Endodermal cell (in vitro differentiated cells): Measurements from ENCODE around the gene KREMEN1. TPM values are rescaled to one million over a fixed set of nuclear protein-coding genes. Genes with fewer than 3 reads are reported as not detected.

Experiments used
- DNase-seq: peaks from one replicate; pipeline ENCODE4 v3.0.0-alpha.2; 2017
- H3K27ac ChIP-seq: 2 replicates; pipeline ENCODE4 v1.5.1; 2013; ENCODE audit warnings: mild to moderate bottlenecking, low read depth, low read length, moderate library complexity
- H3K27me3 ChIP-seq: 2 replicates; pipeline ENCODE4 v1.6.1; 2013; ENCODE audit warnings: mild to moderate bottlenecking, low read length, moderate library complexity; ENCODE audit not compliant: insufficient read depth, control insufficient read depth, poor library complexity, severe bottlenecking
- H3K36me3 ChIP-seq: 2 replicates; pipeline ENCODE4 v1.7.0; 2013; ENCODE audit warnings: mild to moderate bottlenecking, low read length, moderate library complexity; ENCODE audit not compliant: control insufficient read depth, insufficient read depth
- H3K4me1 ChIP-seq: one replicate; pipeline ENCODE4 v1.7.0; 2013; ENCODE audit warnings: low read length; ENCODE audit not compliant: control insufficient read depth, insufficient read depth
- H3K4me3 ChIP-seq: 2 replicates; pipeline ENCODE4 v1.5.1; 2013; ENCODE audit warnings: mild to moderate bottlenecking, low read length, moderate library complexity
- H3K9ac ChIP-seq: 2 replicates; pipeline ENCODE4 v1.6.1; 2013; ENCODE audit warnings: mild to moderate bottlenecking, low read length, moderate library complexity; ENCODE audit not compliant: poor library complexity, severe bottlenecking; ENCODE audit errors: extremely low read depth
- H3K9me3 ChIP-seq: 2 replicates; pipeline ENCODE4 v1.6.1; 2013; ENCODE audit warnings: mild to moderate bottlenecking, low read length, moderate library complexity; ENCODE audit not compliant: control insufficient read depth
- H3K27ac Mint-ChIP-seq: 2 replicates; pipeline ENCODE4 v1.8.0; 2020; ENCODE audit warnings: mixed read lengths
- H3K27me3 Mint-ChIP-seq: 2 replicates; pipeline ENCODE4 v1.8.0; 2021; ENCODE audit warnings: mild to moderate bottlenecking, mixed read lengths; ENCODE audit not compliant: insufficient read depth
- H3K36me3 Mint-ChIP-seq: 2 replicates; pipeline ENCODE4 v1.8.0; 2020; ENCODE audit warnings: low read depth, mixed read lengths
- H3K4me1 Mint-ChIP-seq: 2 replicates; pipeline ENCODE4 v1.8.0; 2020; ENCODE audit warnings: mixed read lengths
- H3K4me3 Mint-ChIP-seq: 2 replicates; pipeline ENCODE4 v1.8.0; 2020; ENCODE audit warnings: mild to moderate bottlenecking, moderate library complexity, mixed read lengths
- H3K9me3 Mint-ChIP-seq: 2 replicates; pipeline ENCODE4 v1.8.0; 2020; ENCODE audit warnings: mild to moderate bottlenecking, mixed read lengths
- WGBS, 2 experiments: methylation state at CpG; one replicate each; pipeline versions ENCODE4 v1.1.5 to v1.1.7; 2013; ENCODE audit warnings: missing lambda C conversion rate in 2 of 2, mixed read lengths in 1 of 2; ENCODE audit not compliant: insufficient coverage in 1 of 2, insufficient read length in 1 of 2; 5-methylcytosine and 5-hydroxymethylcytosine counted together
- total RNA-seq, 2 donors: library from RNA; stranded (reverse); fragmentation: NEBNext Ultra II Directional in 1 of 2; extraction: Animal tissue kit (Norgen Biotek cat#: 25700) in 1 of 2; gene quantifications; 2 replicates in 1 of 2; 3 replicates in 1 of 2; pipeline ENCODE4 v1.2.1, GENCODE V29; 2021
- TF ChIP-seq, protein P1 (sequence below): fragments of 200-600 bp; sonication (generic); conservative IDR thresholded peaks from 2 replicates; pipeline ENCODE4 v1.5.0; 2021; ENCODE audit warnings: antibody characterized with exemption, mild to moderate bottlenecking

Gene KREMEN1
- total RNA-seq, 2 donors from 2014 or later = 6.2 to 7.5 TPM

DNA sequence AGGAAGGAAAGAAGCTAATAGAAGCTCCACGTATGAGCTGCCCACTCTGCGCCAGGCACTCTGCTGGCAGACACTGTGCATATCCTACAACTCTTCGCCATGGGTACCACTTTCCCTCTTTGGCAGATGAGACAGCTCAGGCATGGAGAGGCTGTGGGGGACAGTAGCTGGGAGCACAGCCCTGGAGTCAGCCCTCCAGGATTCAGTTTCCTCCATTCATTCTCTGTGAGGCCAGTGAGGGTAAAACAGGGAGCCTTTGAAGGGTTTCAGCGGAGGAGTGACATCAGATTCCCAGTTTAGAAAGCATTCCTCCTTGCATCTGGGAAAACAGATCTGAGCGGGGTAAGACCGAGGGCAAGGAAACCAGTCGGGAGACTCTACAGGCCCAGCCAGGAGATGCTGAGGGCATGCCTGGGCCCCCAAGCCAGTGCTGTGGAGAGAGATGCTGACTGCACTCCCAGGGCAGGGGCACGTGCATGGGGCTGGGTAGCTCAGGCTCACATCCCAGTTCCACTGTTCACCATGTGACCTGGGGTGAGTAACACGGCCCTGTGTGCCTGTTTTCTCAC is 74.6 kb downstream of the KREMEN1 start:
- peaks cover 6% of the 10 kb centered on the region for H3K4me1 ChIP-seq
- H3K27me3 ChIP-seq = no peaks in the 10 kb centered on the region
- DNase-seq = no peak
- H3K9ac ChIP-seq = no peak overlapping the region
- H3K4me3 Mint-ChIP-seq = no peak overlapping the region
- H3K4me3 ChIP-seq = no peak overlapping the region
- H3K27ac ChIP-seq = no peak overlapping the region
- no peaks in the 10 kb centered on the region for H3K27me3 Mint-ChIP-seq
- peaks cover 17% of the 10 kb centered on the region for H3K4me1 Mint-ChIP-seq
- WGBS, 2 experiments = 91 to 98% methylated on average over 6 to 9 of the region's 9 CpGs
- H3K36me3 ChIP-seq = no peaks in the 10 kb centered on the region
- no peaks in the 10 kb centered on the region for H3K9me3 ChIP-seq
- H3K27ac Mint-ChIP-seq = no peak overlapping the region
- no peaks in the 10 kb centered on the region for H3K9me3 Mint-ChIP-seq
- H3K36me3 Mint-ChIP-seq = peaks cover 6% of the 10 kb centered on the region
- TF ChIP-seq, protein P1, sequence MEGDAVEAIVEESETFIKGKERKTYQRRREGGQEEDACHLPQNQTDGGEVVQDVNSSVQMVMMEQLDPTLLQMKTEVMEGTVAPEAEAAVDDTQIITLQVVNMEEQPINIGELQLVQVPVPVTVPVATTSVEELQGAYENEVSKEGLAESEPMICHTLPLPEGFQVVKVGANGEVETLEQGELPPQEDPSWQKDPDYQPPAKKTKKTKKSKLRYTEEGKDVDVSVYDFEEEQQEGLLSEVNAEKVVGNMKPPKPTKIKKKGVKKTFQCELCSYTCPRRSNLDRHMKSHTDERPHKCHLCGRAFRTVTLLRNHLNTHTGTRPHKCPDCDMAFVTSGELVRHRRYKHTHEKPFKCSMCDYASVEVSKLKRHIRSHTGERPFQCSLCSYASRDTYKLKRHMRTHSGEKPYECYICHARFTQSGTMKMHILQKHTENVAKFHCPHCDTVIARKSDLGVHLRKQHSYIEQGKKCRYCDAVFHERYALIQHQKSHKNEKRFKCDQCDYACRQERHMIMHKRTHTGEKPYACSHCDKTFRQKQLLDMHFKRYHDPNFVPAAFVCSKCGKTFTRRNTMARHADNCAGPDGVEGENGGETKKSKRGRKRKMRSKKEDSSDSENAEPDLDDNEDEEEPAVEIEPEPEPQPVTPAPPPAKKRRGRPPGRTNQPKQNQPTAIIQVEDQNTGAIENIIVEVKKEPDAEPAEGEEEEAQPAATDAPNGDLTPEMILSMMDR = no peak

DNA sequence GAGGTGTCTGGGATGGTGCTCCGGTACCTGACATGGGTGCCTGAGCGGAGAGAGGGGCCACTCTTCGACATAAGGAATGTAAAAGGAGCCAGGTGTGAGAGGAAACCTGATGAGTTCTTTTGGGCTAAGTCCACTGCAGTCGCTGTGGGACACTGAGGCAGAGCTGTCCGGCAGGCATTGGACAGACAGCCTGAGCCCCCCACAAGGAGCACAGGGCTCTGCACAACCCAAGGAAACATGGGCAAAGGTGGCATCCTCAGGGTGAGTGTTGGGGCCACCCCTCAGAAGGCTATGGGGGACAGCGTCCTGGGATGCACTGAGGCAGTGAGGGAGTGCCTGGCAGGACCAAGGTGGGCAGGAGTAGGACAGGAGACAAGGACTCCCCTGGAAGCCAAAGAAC is 75.2 kb downstream of the KREMEN1 start:
- peaks cover 7% of the 10 kb centered on the region for H3K4me1 ChIP-seq
- no peaks in the 10 kb centered on the region for H3K9me3 Mint-ChIP-seq
- H3K4me3 Mint-ChIP-seq = no peak overlapping the region
- no peak for DNase-seq
- no peak overlapping the region for H3K27ac Mint-ChIP-seq
- no peaks in the 10 kb centered on the region for H3K9me3 ChIP-seq
- H3K4me3 ChIP-seq = no peak overlapping the region
- peaks cover 22% of the 10 kb centered on the region for H3K4me1 Mint-ChIP-seq
- H3K36me3 ChIP-seq = no peaks in the 10 kb centered on the region
- no peaks in the 10 kb centered on the region for H3K27me3 ChIP-seq
- TF ChIP-seq, protein P1 = no peak
- H3K36me3 Mint-ChIP-seq = peaks cover 2% of the 10 kb centered on the region
- 91 to 94% methylated on average over 4 to 6 of the region's 6 CpGs for WGBS, 2 experiments
- H3K9ac ChIP-seq = no peak overlapping the region
- no peak overlapping the region for H3K27ac ChIP-seq
- no peaks in the 10 kb centered on the region for H3K27me3 Mint-ChIP-seq

DNA sequence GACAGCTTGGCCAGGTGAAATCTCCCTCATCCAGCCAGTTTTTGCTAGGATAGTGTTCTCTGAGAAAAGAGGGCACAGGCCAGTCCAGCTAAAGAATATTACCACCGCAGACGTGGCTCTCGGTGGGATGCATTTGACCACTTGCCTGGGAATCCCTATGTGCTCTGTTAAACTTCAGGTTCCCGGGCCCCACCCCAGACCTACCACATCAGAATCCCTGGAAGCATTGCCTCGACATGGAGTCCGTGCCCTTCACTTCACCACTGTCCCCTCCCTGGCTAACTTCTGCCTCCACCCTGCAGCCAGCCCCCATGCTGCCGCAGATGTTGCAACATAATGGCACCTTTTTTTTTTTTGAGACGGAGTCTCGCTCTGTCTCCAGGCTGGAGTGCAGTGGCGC is 76.0 kb downstream of the KREMEN1 start:
- peaks cover 7% of the 10 kb centered on the region for H3K4me1 ChIP-seq
- Mint-ChIP-seq H3K36me3 (no peaks in the 10 kb centered on the region), H3K27me3 (no peaks in the 10 kb centered on the region), H3K4me1 (peaks cover 24% of the 10 kb centered on the region), H3K27ac (no peak overlapping the region), H3K9me3 (no peaks in the 10 kb centered on the region), H3K4me3 (no peak overlapping the region)
- H3K4me3 ChIP-seq = no peak overlapping the region
- TF ChIP-seq, protein P1 = no peak
- no peak for DNase-seq
- H3K36me3 ChIP-seq = no peaks in the 10 kb centered on the region
- H3K27me3 ChIP-seq = no peaks in the 10 kb centered on the region
- H3K27ac ChIP-seq = no peak overlapping the region
- 87 to 94% methylated on average over 5 to 10 of the region's 10 CpGs for WGBS, 2 experiments
- no peaks in the 10 kb centered on the region for H3K9me3 ChIP-seq
- no peak overlapping the region for H3K9ac ChIP-seq
